Neural progenitor cell (in vitro differentiated cells): ENCODE data around the gene TNK2. TPM values are rescaled to one million over a fixed set of nuclear protein-coding genes. Genes with fewer than 3 reads are reported as not detected.

Source experiments
- DNase-seq: peaks from one replicate; pipeline ENCODE4 v3.0.0-alpha.2; 2016; ENCODE audit warnings: low spot score
- H2AFZ ChIP-seq: fragments of 200-600 bp; sonication (generic); replicated peaks from 2 replicates; pipeline ENCODE4 v1.6.1; 2016; ENCODE audit warnings: antibody characterized with exemption
- H3F3A ChIP-seq: fragments of 200-600 bp; sonication (generic); 2 replicates; pipeline ENCODE4 v1.6.1; 2016; ENCODE audit warnings: antibody characterized with exemption, low read depth
- H3K27ac ChIP-seq: fragments of 200-600 bp; sonication (generic); 2 replicates; pipeline ENCODE4 v1.5.1; 2016; ENCODE audit warnings: mild to moderate bottlenecking
- H3K27me3 ChIP-seq: fragments of 200-600 bp; sonication (generic); 2 replicates; pipeline ENCODE4 v1.6.1; 2016; ENCODE audit warnings: mild to moderate bottlenecking, moderate library complexity
- H3K36me3 ChIP-seq: fragments of 200-600 bp; sonication (generic); 2 replicates; pipeline ENCODE4 v1.5.1; 2016
- H3K4me1 ChIP-seq: fragments of 200-600 bp; sonication (generic); 2 replicates; pipeline ENCODE4 v1.6.1; 2016; ENCODE audit warnings: mixed run types
- H3K4me2 ChIP-seq: fragments of 200-600 bp; sonication (generic); 2 replicates; pipeline ENCODE4 v1.6.1; 2016
- H3K4me3 ChIP-seq: fragments of 200-600 bp; sonication (generic); 2 replicates; pipeline ENCODE4 v1.5.1; 2016
- H3K79me2 ChIP-seq: fragments of 200-600 bp; sonication (generic); 2 replicates; pipeline ENCODE4 v1.6.1; 2016; ENCODE audit warnings: low read depth
- H3K9ac ChIP-seq: fragments of 200-600 bp; sonication (generic); 2 replicates; pipeline ENCODE4 v1.6.1; 2016
- H3K9me3 ChIP-seq: fragments of 200-600 bp; sonication (generic); 2 replicates; pipeline ENCODE4 v1.5.1; 2016; ENCODE audit warnings: low read depth
- H4K20me1 ChIP-seq: fragments of 200-600 bp; sonication (generic); 2 replicates; pipeline ENCODE4 v1.6.1; 2016; ENCODE audit warnings: low read depth
- H3K27ac Mint-ChIP-seq: 3 replicates; pipeline ENCODE4 v1.8.0; 2021; ENCODE audit warnings: mixed read lengths
- H3K27me3 Mint-ChIP-seq: 2 replicates; pipeline ENCODE4 v1.8.0; 2022; ENCODE audit warnings: low read depth, mild to moderate bottlenecking, inconsistent platforms, moderate library complexity, mixed read lengths; ENCODE audit not compliant: insufficient read depth
- H3K36me3 Mint-ChIP-seq: 3 replicates; pipeline ENCODE4 v1.8.0; 2021; ENCODE audit warnings: mixed read lengths
- H3K4me1 Mint-ChIP-seq: 3 replicates; pipeline ENCODE4 v1.8.0; 2021; ENCODE audit warnings: mixed read lengths
- H3K4me3 Mint-ChIP-seq: 3 replicates; pipeline ENCODE4 v1.8.0; 2021; ENCODE audit warnings: mild to moderate bottlenecking, moderate library complexity, mixed read lengths
- H3K9me3 Mint-ChIP-seq: 3 replicates; pipeline ENCODE4 v1.8.0; 2020; ENCODE audit warnings: mixed read lengths
- EZH2 ChIP-seq: fragments of 200-600 bp; sonication (generic); IDR thresholded peaks from 2 replicates; pipeline ENCODE4 v1.6.1; 2017; ENCODE audit warnings: antibody characterized with exemption, mild to moderate bottlenecking, moderate library complexity
- EZH2phosphoT487 ChIP-seq: fragments of 200-600 bp; sonication (generic); IDR thresholded peaks from 2 replicates; pipeline ENCODE4 v1.6.1; 2017; ENCODE audit warnings: antibody characterized with exemption
- total RNA-seq: library from RNA; depleted of rRNA; stranded (reverse); fragments of >200 nt; gene quantifications from 2 replicates; pipeline ENCODE4 v1.2.3, GENCODE V29; 2015; ENCODE audit warnings: low replicate concordance
- TF ChIP-seq, protein P1 (sequence below): fragments of 200-600 bp; sonication (generic); IDR thresholded peaks from 2 replicates; pipeline ENCODE4 v1.5.1; 2017; ENCODE audit warnings: antibody characterized with exemption, mild to moderate bottlenecking

The TNK2 gene
- total RNA-seq, 1 donor from 2014 or later: 5.4 TPM

DNA sequence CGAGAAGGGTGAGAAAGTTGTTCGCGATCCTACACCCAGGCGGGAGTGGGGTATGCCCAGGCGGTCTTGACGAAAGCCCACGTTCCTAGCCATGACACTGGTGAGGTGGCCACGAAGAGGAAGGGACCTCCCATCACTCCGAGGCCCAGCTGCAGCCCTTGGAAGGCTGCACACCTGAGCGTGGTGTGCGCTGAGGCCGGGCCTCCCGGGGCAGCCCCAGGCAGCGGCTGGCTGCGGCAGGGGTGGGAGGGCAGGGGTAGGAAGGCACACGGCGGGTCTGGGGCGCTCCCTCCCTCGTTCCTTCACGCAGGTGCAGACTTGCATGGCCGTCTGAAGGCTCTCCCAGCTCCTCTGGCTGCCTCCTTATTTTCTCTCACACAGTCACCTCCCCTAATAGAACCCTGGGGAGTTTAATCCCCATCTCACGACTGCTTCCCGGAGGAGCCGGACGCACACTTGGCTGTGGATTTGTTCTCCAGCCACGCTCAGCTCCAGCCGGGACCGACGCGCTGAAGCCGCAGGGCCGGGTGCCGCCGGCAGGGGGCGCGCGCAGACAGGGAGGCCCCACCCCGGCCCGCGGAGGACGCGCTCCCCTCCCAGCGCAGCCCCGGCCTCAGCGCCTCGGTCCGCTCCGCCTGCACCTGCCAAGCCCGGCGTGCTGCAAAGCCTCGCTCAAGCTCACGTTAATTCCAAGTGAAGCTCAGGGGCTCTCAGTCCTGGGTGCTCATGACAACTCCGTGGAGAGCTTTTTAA is 58.9 kb downstream of the TNK2 start:
- Histone ChIP-seq H3K27me3 (no peaks in the 10 kb centered on the region), H3F3A (no peaks in the 10 kb centered on the region), H3K36me3 (no peaks in the 10 kb centered on the region), H3K9ac (no peak overlapping the region), H2AFZ (no peak overlapping the region), H3K79me2 (no peaks in the 10 kb centered on the region), H3K4me1 (no peaks in the 10 kb centered on the region), H3K4me2 (no peak overlapping the region), H3K9me3 (no peaks in the 10 kb centered on the region), H3K27ac (no peak overlapping the region), H4K20me1 (no peaks in the 10 kb centered on the region), H3K4me3 (no peak overlapping the region)
- Mint-ChIP-seq H3K4me3 (no peak overlapping the region), H3K9me3 (peaks cover 3% of the 10 kb centered on the region), H3K27ac (no peak overlapping the region), H3K4me1 (peaks cover 9% of the 10 kb centered on the region), H3K27me3 (peaks cover 6% of the 10 kb centered on the region), H3K36me3 (no peaks in the 10 kb centered on the region)
- DNase-seq: no peak
- TF ChIP-seq, protein P1, sequence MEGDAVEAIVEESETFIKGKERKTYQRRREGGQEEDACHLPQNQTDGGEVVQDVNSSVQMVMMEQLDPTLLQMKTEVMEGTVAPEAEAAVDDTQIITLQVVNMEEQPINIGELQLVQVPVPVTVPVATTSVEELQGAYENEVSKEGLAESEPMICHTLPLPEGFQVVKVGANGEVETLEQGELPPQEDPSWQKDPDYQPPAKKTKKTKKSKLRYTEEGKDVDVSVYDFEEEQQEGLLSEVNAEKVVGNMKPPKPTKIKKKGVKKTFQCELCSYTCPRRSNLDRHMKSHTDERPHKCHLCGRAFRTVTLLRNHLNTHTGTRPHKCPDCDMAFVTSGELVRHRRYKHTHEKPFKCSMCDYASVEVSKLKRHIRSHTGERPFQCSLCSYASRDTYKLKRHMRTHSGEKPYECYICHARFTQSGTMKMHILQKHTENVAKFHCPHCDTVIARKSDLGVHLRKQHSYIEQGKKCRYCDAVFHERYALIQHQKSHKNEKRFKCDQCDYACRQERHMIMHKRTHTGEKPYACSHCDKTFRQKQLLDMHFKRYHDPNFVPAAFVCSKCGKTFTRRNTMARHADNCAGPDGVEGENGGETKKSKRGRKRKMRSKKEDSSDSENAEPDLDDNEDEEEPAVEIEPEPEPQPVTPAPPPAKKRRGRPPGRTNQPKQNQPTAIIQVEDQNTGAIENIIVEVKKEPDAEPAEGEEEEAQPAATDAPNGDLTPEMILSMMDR: no peak
- TF ChIP-seq EZH2phosphoT487: no peak
- TF ChIP-seq EZH2: no peak

DNA sequence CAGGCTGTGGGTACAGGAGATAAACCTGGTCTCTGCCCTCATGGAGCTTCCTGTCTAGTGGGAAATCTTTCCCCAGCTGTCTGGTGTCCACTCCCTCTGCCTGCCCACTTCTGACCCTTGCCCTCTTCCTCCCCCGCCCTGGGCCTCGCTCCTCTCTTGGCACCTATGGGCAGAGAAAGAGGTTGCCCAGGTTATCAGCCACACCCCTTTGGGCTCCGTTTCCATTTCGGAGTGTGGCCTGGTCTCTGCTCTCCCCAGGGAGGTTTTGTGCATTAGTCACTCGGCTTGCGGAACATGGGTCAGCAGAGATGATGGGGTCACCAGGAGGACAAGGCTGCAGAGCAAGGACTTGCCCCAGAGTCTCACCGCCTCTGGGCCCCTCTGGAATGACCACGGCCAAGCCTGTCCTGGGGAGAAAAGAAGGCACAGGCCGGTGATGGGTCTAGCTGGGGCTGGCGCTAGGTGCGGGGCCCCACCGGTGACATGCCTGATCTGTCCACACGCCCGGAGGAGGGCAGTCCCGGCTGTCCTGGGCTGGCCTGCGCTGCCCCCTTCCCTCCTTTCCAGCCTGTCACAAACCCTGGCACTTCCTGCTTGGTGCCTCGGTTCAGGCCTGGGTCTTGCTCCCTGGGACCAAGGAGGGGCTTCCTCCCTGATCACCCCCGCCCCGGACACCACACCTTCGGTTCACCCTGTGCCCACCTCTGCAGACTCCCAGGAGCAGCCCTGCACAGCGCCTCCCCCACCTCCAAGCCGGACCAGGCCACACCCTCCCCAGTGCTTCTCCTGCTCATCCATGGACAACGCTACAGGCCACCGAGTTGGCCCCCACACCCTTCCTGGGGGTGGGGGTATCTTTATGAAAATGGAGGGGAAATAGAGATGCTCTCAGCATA is 61.0 kb downstream of the TNK2 start:
- Histone ChIP-seq H3K27ac (no peak overlapping the region), H3K27me3 (no peaks in the 10 kb centered on the region), H3K9ac (no peak overlapping the region), H3K79me2 (no peaks in the 10 kb centered on the region), H3K4me3 (no peak overlapping the region), H3K36me3 (no peaks in the 10 kb centered on the region), H4K20me1 (no peaks in the 10 kb centered on the region), H3K4me2 (no peak overlapping the region), H3K4me1 (no peaks in the 10 kb centered on the region), H2AFZ (no peak overlapping the region), H3F3A (no peaks in the 10 kb centered on the region), H3K9me3 (no peaks in the 10 kb centered on the region)
- DNase-seq: no peak
- Mint-ChIP-seq H3K4me3 (no peak overlapping the region), H3K36me3 (no peaks in the 10 kb centered on the region), H3K27me3 (peaks cover 6% of the 10 kb centered on the region), H3K27ac (no peak overlapping the region), H3K9me3 (peaks cover 3% of the 10 kb centered on the region), H3K4me1 (peaks cover 9% of the 10 kb centered on the region)
- TF ChIP-seq EZH2: no peak
- TF ChIP-seq, protein P1: no peak
- no peak for TF ChIP-seq EZH2phosphoT487

GRCh38 chr3:195845483-195845882 is 62.9 kb downstream of the TNK2 start:
- no peaks in the 10 kb centered on the region for H3K27me3 ChIP-seq
- no peak overlapping the region for H3K4me3 ChIP-seq
- Mint-ChIP-seq H3K9me3 (peaks cover 3% of the 10 kb centered on the region), H3K27me3 (peaks cover 2% of the 10 kb centered on the region), H3K4me1 (no peaks in the 10 kb centered on the region), H3K4me3 (no peak overlapping the region), H3K27ac (no peak overlapping the region), H3K36me3 (no peaks in the 10 kb centered on the region)
- H3K9ac ChIP-seq: no peak overlapping the region
- H2AFZ ChIP-seq: no peak overlapping the region
- no peaks in the 10 kb centered on the region for H3K36me3 ChIP-seq
- H3K9me3 ChIP-seq: no peaks in the 10 kb centered on the region
- H3K4me1 ChIP-seq: no peaks in the 10 kb centered on the region
- DNase-seq: no peak
- H3K27ac ChIP-seq: no peak overlapping the region
- TF ChIP-seq EZH2phosphoT487 (no peak), EZH2 (no peak)
- TF ChIP-seq, protein P1: no peak
- no peaks in the 10 kb centered on the region for H3K79me2 ChIP-seq
- H3F3A ChIP-seq: peaks cover 2% of the 10 kb centered on the region
- no peaks in the 10 kb centered on the region for H4K20me1 ChIP-seq
- no peak overlapping the region for H3K4me2 ChIP-seq
